ENCODE results near the gene CNTNAP2.
"Not testable (repeated sequence)": the region's sequence is repeated elsewhere in the genome, so short reads cannot be mapped to it uniquely, and the experiment has no call there.

Gene CNTNAP2

DNA sequence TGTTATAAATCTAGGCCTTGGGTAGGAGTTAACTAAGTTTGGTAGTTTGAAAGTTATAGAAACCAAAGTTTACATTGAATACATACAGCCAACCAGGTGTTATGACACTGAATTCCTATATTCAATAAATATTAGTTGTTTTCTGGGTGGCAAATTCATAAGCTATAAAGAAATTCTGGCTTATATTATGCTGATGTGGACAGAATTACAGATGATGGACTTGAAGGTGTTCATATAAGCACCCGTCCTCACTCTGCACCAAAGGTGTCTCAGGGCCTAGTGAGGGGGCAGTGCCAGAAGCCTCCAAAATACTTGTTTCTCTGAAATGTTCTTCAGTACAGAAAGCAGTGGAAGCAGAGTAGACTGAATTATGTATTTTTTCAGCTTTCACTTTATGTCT, 973.0 kb downstream of the CNTNAP2 start:
- no peak overlapping the region for H3K27ac ChIP-seq
- TF ChIP-seq, protein P1, sequence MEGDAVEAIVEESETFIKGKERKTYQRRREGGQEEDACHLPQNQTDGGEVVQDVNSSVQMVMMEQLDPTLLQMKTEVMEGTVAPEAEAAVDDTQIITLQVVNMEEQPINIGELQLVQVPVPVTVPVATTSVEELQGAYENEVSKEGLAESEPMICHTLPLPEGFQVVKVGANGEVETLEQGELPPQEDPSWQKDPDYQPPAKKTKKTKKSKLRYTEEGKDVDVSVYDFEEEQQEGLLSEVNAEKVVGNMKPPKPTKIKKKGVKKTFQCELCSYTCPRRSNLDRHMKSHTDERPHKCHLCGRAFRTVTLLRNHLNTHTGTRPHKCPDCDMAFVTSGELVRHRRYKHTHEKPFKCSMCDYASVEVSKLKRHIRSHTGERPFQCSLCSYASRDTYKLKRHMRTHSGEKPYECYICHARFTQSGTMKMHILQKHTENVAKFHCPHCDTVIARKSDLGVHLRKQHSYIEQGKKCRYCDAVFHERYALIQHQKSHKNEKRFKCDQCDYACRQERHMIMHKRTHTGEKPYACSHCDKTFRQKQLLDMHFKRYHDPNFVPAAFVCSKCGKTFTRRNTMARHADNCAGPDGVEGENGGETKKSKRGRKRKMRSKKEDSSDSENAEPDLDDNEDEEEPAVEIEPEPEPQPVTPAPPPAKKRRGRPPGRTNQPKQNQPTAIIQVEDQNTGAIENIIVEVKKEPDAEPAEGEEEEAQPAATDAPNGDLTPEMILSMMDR (conservative IDR thresholded peaks at IDR 0.05), result no peak
- no peak for TF ChIP-seq ZFX (IDR thresholded peaks at IDR 0.05)

DNA sequence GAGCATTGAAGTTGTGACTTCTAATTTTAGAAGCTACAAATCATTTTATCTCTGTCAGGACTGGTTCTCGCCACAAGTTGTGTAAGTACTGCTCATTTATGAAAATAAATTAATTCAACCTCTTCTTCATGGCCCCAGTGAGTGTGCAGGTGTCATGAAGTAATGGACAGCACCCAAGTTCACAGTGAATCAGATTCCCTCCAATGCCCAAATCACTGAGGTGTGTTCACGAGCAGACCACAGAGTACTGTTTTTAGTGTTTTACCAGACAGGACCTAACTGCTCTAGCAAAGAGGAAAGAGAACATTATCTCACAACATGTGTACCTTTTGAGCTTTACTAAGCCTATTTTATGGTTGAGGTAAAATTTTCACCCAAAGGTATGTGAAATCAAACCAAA, 980.0 kb downstream of the CNTNAP2 start:
- no peak for TF ChIP-seq ZFX (IDR thresholded peaks at IDR 0.05)
- TF ChIP-seq, protein P1 (conservative IDR thresholded peaks at IDR 0.05), result no peak
- no peak overlapping the region for H3K27ac ChIP-seq

DNA sequence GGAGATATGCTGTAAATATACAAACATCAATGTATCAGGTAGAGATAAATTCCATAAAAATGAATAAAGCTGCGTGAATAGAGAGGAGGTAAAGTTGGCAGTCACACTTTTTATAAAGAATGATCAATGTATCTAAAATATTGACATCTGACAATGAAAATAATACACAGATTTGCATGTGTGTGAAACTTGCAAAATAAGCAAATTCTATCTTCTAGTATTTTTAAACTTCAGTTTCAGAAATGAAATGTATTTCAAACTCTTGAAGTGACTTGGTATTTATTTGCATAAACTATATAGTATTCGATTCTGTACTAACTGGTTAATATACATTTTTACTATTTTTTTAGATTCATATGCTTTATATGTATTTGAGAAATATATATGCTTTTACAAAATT, 986.6 kb downstream of the CNTNAP2 start:
- TF ChIP-seq ZFX (IDR thresholded peaks at IDR 0.05), result no peak
- TF ChIP-seq, protein P1 (conservative IDR thresholded peaks at IDR 0.05), result no peak
- H3K27ac ChIP-seq, result no peak overlapping the region

DNA sequence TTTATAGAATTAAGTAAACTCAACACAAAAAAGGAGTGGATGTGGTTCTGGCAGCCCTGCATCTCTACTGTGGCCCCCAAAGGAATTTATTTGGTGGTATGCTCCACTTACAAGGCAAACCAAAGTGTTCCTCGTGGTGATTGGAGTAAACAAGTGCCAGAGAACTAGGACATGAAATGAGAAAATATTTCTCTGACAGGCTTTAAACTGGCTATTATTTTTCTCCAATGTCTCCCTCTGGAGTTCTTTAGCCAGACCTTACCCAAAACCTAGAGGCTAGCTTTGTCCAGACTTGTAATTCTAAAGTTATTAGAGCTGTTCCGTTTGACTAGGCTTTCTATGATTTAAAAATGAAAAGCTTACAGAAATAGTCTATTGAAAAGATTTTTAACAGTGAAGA, 990.1 kb downstream of the CNTNAP2 start:
- TF ChIP-seq ZFX (IDR thresholded peaks at IDR 0.05), result no peak
- TF ChIP-seq, protein P1 (conservative IDR thresholded peaks at IDR 0.05), result no peak
- H3K27ac ChIP-seq, result no peak overlapping the region

DNA sequence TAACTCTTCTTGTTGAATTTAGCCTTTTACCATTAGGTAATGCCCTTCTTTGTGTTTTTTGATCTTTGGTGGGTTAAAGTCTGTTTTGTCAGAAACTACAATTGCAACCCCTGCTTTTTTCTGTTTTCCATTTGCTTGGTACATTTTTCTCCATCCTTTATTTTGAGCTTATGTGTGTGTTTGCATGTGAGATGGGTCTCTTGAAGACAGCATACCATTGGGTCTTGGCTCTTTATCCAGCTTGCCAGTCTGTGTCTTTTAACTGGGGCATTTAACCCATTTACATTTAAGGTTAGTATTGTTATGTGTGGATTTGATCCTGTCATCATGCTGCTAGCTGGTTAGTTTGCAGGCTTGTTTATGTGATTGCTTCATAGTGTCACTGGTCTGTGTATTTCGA, 997.9 kb downstream of the CNTNAP2 start:
- not testable (repeated sequence) for H3K27ac ChIP-seq

DNA sequence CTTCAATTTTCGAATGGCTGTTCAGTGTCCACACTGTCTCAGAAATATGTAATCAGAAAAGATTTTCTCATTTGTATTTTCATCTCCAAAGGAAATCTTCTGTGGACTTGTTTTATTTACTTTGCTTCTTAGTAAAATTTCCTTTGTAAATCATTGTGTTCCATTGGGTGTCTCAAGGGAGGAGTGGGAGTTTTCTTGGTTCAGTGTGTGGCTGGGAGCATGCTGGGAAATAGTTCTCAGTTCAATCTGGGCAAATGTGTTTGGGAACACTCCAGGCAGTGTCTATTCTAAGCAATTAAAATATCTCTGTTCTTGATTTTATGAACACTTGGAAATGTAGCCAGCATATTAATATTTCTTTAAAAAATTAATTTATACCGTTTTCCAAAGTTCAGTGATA, 1019.8 kb downstream of the CNTNAP2 start:
- H3K27ac ChIP-seq, result no peak overlapping the region
- TF ChIP-seq, protein P1 (conservative IDR thresholded peaks at IDR 0.05), result no peak
- TF ChIP-seq ZFX (IDR thresholded peaks at IDR 0.05), result no peak

DNA sequence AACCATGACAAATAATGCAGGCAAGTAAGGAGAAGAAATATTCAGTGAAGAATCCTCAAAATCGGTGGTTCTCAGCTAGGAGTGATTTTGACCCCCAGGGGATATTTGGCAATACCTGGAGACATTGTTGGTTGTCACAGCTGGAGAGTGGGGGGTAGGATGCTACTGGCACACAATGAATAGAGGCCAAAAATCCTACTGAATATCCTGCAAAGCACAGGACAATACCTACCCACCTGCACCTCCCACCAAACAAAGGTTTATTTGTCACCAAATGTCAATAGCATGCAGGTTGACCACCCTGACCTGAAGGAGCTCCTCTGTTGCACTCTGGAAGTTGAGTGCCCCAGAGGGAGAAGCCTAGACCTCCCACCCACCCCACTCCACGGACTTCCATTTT, 1028.6 kb downstream of the CNTNAP2 start:
- TF ChIP-seq ZFX (IDR thresholded peaks at IDR 0.05), result no peak
- TF ChIP-seq, protein P1 (conservative IDR thresholded peaks at IDR 0.05), result no peak
- no peak overlapping the region for H3K27ac ChIP-seq

DNA sequence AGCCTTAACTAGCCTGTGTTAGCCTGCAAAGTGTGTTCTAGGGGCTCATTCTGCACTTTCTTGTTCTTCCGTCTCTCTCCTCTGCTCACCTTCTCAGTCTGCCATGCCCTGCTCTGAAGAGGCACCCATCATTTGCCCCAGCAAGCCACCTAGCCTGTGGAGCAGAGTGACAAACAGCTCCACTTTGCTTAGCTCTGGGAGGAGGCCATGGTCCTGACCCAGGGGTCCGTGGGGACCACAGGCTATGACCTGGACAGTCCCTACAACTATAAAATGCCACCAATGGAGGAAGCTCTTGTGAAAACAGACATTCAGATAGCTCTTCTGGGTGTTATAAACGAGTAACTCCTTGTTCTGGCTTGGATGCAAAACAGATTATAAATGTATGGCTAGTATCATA, 1029.6 kb downstream of the CNTNAP2 start:
- TF ChIP-seq ZFX (IDR thresholded peaks at IDR 0.05), result no peak
- TF ChIP-seq, protein P1 (conservative IDR thresholded peaks at IDR 0.05), result no peak
- no peak overlapping the region for H3K27ac ChIP-seq

Data from C4-2B (cell line).